Parathyroid adenoma (tissue), 2 donors: Measurements from ENCODE around the gene SLC25A12.
"Not testable (repeated sequence)": the region's sequence is repeated elsewhere in the genome, so short reads cannot be mapped to it uniquely, and the experiment has no call there.

Experiments used
- H2AFZ ChIP-seq: fragments of 300-600 bp; sonication (generic); one replicate; pipeline ENCODE4 v1.7.0; 2017; ENCODE audit warnings: antibody characterized with exemption, mild to moderate bottlenecking
- H3K27ac ChIP-seq: fragments of 300-600 bp; sonication (generic); one replicate; pipeline ENCODE4 v1.7.0; 2017
- H3K27me3 ChIP-seq: fragments of 300-600 bp; sonication (generic); one replicate; pipeline ENCODE4 v1.7.0; 2017; ENCODE audit warnings: low read length; ENCODE audit not compliant: control insufficient read depth, insufficient read depth
- H3K36me3 ChIP-seq: fragments of 300-600 bp; sonication (generic); one replicate; pipeline ENCODE4 v1.7.0; 2017; ENCODE audit warnings: low read length; ENCODE audit not compliant: control insufficient read depth, insufficient read depth
- H3K4me1 ChIP-seq: fragments of 300-600 bp; sonication (generic); one replicate; pipeline ENCODE4 v1.7.0; 2017; ENCODE audit warnings: control low read depth
- H3K4me2 ChIP-seq: fragments of 300-600 bp; sonication (generic); one replicate; pipeline ENCODE4 v1.7.0; 2017; ENCODE audit warnings: low read length
- H3K4me3 ChIP-seq: fragments of 300-600 bp; sonication (generic); one replicate; pipeline ENCODE4 v1.7.0; 2017; ENCODE audit warnings: low read depth, low read length
- H3K79me2 ChIP-seq: fragments of 300-600 bp; sonication (generic); one replicate; pipeline ENCODE4 v1.7.0; 2017; ENCODE audit warnings: control low read depth
- H3K9ac ChIP-seq: fragments of 300-600 bp; sonication (generic); one replicate; pipeline ENCODE4 v1.7.0; 2017; ENCODE audit warnings: mild to moderate bottlenecking
- H3K9me3 ChIP-seq: fragments of 300-600 bp; sonication (generic); one replicate; pipeline ENCODE4 v1.7.0; 2017; ENCODE audit warnings: low read length; ENCODE audit not compliant: control insufficient read depth
- CTCF ChIP-seq: fragments of 300-600 bp; sonication (generic); IDR thresholded peaks from one replicate; pipeline ENCODE4 v1.7.0; 2017; ENCODE audit warnings: antibody characterized with exemption, mild to moderate bottlenecking
- donor health status: primary hyperparathyroidism.

Gene SLC25A12

DNA sequence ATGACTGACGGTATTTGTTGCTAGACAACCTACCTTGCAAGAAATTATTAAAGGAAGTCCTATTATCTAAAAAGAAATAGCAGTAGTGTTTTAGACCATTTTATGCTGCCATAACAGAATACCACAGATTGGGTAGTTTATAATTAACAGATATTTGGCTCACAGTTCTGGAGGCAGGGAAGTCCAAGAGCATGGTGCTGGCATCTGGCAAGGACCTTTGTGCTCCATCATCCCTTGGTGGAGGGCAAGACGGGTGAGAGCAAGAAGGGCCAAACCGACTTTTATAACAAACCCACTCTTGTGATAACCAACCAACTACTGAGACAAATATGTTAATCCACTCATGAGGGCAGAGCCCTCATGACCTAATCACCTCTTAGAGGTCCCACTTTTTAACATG is 115.5 kb downstream of the SLC25A12 start:
- Histone ChIP-seq H3K79me2 (no peaks in the 10 kb centered on the region), H3K4me1 (no peaks in the 10 kb centered on the region), H3K9me3 (no peaks in the 10 kb centered on the region), H3K4me3 (no peak overlapping the region), H3K27ac (no peak overlapping the region), H3K27me3 (no peaks in the 10 kb centered on the region), H2AFZ (no peak overlapping the region), H3K4me2 (no peak overlapping the region), H3K36me3 (no peaks in the 10 kb centered on the region), H3K9ac (no peak overlapping the region)
- no peak for TF ChIP-seq CTCF

DNA sequence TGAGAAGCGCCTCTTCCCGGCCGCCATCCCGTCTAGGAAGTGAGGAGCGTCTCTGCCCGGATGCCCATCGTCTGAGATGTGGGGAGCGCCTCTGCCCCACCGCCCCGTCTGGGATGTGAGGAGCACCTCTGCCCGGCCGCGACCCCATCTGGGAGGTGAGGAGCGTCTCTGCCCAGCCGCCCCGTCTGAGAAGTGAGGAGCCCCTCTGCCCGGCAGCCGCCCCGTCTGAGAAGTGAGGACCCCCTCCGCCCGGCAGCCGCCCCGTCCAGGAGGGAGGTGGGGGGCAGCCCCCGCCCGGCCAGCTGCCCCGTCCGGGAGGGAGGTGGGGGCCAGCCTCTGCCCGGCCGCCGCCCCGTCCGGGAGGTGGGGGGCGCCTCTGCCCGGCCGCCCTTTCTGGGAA is 119.5 kb downstream of the SLC25A12 start:
- not testable (repeated sequence) for H3K27ac ChIP-seq, H3K36me3 ChIP-seq, H3K27me3 ChIP-seq, H3K9me3 ChIP-seq, H3K79me2 ChIP-seq, H2AFZ ChIP-seq, H3K9ac ChIP-seq, H3K4me1 ChIP-seq, H3K4me2 ChIP-seq, H3K4me3 ChIP-seq

DNA sequence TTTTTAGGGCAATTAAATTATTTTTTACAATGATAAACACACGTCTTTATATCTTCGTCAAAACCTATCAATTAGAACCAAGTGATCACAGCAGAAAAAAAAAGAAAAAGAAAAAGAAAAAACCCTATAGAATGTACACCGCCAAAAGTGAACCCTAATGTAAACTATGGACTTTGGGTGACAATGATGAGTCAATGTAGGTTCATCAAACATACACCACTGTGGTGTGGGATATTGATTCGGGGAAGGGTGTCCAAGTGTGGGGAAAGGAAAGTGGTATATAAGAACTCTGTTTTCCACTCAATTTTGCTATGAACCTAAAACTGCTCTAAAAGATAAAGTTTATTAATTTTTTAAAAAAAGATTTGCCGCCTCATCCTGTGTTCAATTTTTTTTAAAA is 121.7 kb downstream of the SLC25A12 start:
- Histone ChIP-seq H3K27me3 (no peaks in the 10 kb centered on the region), H3K4me2 (no peak overlapping the region), H3K36me3 (no peaks in the 10 kb centered on the region), H3K9me3 (no peaks in the 10 kb centered on the region), H3K79me2 (no peaks in the 10 kb centered on the region), H3K9ac (no peak overlapping the region), H3K27ac (no peak overlapping the region), H3K4me3 (no peak overlapping the region), H3K4me1 (no peaks in the 10 kb centered on the region), H2AFZ (no peak overlapping the region)
- TF ChIP-seq CTCF = no peak

- no peak overlapping the region for H2AFZ ChIP-seq
- H3K79me2 ChIP-seq = no peaks in the 10 kb centered on the region
- H3K9me3 ChIP-seq = no peaks in the 10 kb centered on the region
- H3K4me3 ChIP-seq = no peak overlapping the region
- H3K4me1 ChIP-seq = no peaks in the 10 kb centered on the region
- H3K27me3 ChIP-seq = no peaks in the 10 kb centered on the region
- no peaks in the 10 kb centered on the region for H3K36me3 ChIP-seq
- TF ChIP-seq CTCF = no peak
- H3K27ac ChIP-seq = no peak overlapping the region
- no peak overlapping the region for H3K9ac ChIP-seq
- no peak overlapping the region for H3K4me2 ChIP-seq
Measured at GRCh38 chr2:171771463-171771862, 122.6 kb downstream of the SLC25A12 start.

DNA sequence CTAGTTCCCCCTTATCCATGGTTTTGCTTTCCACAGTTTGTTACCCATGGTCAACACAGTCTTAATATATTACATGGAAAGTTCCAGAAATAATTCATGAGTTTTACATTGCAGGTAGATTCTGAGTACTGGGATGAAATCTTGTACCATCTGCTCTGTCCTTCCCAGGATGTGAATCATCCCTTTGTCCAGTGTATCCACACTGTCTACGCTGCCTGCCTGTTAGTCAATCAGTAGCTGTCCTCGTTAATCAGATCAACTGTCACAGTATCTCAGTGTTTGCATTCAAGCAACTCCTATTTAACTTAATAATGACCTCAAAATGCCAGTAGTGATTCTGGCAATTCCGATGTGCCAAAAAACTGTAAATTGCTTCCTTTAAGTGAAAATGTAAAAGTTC is 130.4 kb downstream of the SLC25A12 start:
- no peak overlapping the region for H2AFZ ChIP-seq
- H3K79me2 ChIP-seq = no peaks in the 10 kb centered on the region
- no peaks in the 10 kb centered on the region for H3K27me3 ChIP-seq
- no peak overlapping the region for H3K27ac ChIP-seq
- no peak for TF ChIP-seq CTCF
- no peaks in the 10 kb centered on the region for H3K4me1 ChIP-seq
- H3K9me3 ChIP-seq = no peaks in the 10 kb centered on the region
- no peak overlapping the region for H3K4me2 ChIP-seq
- no peak overlapping the region for H3K4me3 ChIP-seq
- H3K9ac ChIP-seq = no peak overlapping the region
- H3K36me3 ChIP-seq = no peaks in the 10 kb centered on the region
